GM12874 (cell line): ENCODE measurements around the gene S100A11.

ENCODE experiments used
- CTCF ChIP-seq: IDR thresholded peaks from 2 replicates; pipeline ENCODE4 v1.5.1; 2011; ENCODE audit warnings: low read depth, mild to moderate bottlenecking, control low read depth, low read length, moderate library complexity; ENCODE audit not compliant: insufficient read depth

The S100A11 gene

GRCh38 chr1:152036267-152037216, at the start of gene S100A11:
Gene S100A11 (minus strand): TSS chr1:152037004. CDS start chr1:152036915, 89 bp downstream.
- TF ChIP-seq CTCF = no peak

GRCh38 chr1:152084853-152085252, 48.0 kb upstream of the S100A11 start:
- TF ChIP-seq CTCF = no peak

- no peak for TF ChIP-seq CTCF
These were observed 42.1 kb upstream of the S100A11 start for GRCh38 chr1:152078831-152079441.

- no peak for TF ChIP-seq CTCF
These were observed 35.5 kb upstream of the S100A11 start for GRCh38 chr1:152072311-152072710.

- TF ChIP-seq CTCF = no peak
These were observed 34.3 kb upstream of the S100A11 start for GRCh38 chr1:152071123-152071522.

- no peak for TF ChIP-seq CTCF
These were observed 31.1 kb upstream of the S100A11 start for GRCh38 chr1:152067929-152068328.

GRCh38 chr1:152067150-152067549, 30.3 kb upstream of the S100A11 start:
- TF ChIP-seq CTCF = no peak
